Lower leg skin (tissue), 4 donors: Measurements from ENCODE around the gene FOXJ3. TPM values are rescaled to one million over a fixed set of nuclear protein-coding genes. Genes with fewer than 3 reads are reported as not detected.

ENCODE experiments used
- DNase-seq, 2 donors: peaks; one replicate each; pipeline ENCODE4 v3.0.0-alpha.2; 2019; ENCODE audit warnings: low spot score in 2 of 2
- H3K4me3 ChIP-seq: fragments of 200-600 bp; sonication (generic); 2 replicates; pipeline ENCODE4 v1.5.1; 2017; ENCODE audit warnings: mild to moderate bottlenecking, low read depth; ENCODE audit not compliant: poor library complexity, severe bottlenecking
- CTCF ChIP-seq, 3 donors: fragments of 450-650 bp; IDR thresholded peaks; one replicate each; pipeline ENCODE4 v1.5.1; 2016; ENCODE audit warnings: antibody characterized with exemption in 3 of 3, mild to moderate bottlenecking in 3 of 3, moderate library complexity in 2 of 3
- POLR2A ChIP-seq, 2 donors: fragments of 450-650 bp; IDR thresholded peaks; one replicate each; pipeline ENCODE4 v1.6.1; 2016 to 2017; ENCODE audit warnings: antibody characterized with exemption in 2 of 2, mild to moderate bottlenecking in 1 of 2, moderate library complexity in 1 of 2
- WGBS, 2 donors: methylation state at CpG; one replicate each; pipeline ENCODE4 v1.1.5; 2018; 5-methylcytosine and 5-hydroxymethylcytosine counted together
- intact Hi-C: fragments of 100-400 bp; cut with DNase I; formaldehyde crosslinking; loops from one replicate; pipeline ENCODE4 v1.15.0; 2023; ENCODE audit warnings: low total_unique reads
- total RNA-seq, 4 donors: library from RNA; depleted of rRNA; stranded (reverse); fragments of >200 nt; gene quantifications; one replicate each; pipeline ENCODE4 v1.1.0, GENCODE V29; 2016

Gene FOXJ3
- total RNA-seq, 4 donors from 2014 or later = 29.8 to 39.6 (median 35.9) TPM

- TF ChIP-seq POLR2A (IDR thresholded peaks at IDR 0.05) (no peak), CTCF (IDR thresholded peaks at IDR 0.05) (no peak)
- H3K4me3 ChIP-seq = no peak overlapping the region
- no peak for DNase-seq
- 52 to 53% methylated on average over 7 of the region's 7 CpGs for WGBS, 2 donors
- intact Hi-C loops = no loop called here
Observed at GRCh38 chr1:42312576-42313212, 22.3 kb downstream of the FOXJ3 start.

GRCh38 chr1:42311897-42312296 lies 23.1 kb downstream of the FOXJ3 start:
- DNase-seq = no peak
- intact Hi-C loops = no loop called here
- 91 to 94% methylated on average over 4 of the region's 4 CpGs for WGBS, 2 donors
- H3K4me3 ChIP-seq = no peak overlapping the region
- TF ChIP-seq CTCF (IDR thresholded peaks at IDR 0.05) (no peak), POLR2A (IDR thresholded peaks at IDR 0.05) (no peak)

- 0% methylated on average over 1 of the region's 1 CpG for WGBS, 2 donors
- no peak overlapping the region for H3K4me3 ChIP-seq
- DNase-seq = no peak
- intact Hi-C loops = no loop called here
- TF ChIP-seq CTCF (IDR thresholded peaks at IDR 0.05) (no peak), POLR2A (IDR thresholded peaks at IDR 0.05) (no peak)
Observed at GRCh38 chr1:42311138-42311537, 23.9 kb downstream of the FOXJ3 start.

GRCh38 chr1:42306977-42307376 lies 28.1 kb downstream of the FOXJ3 start:
- 93 to 100% methylated on average over 1 of the region's 1 CpG for WGBS, 2 donors
- intact Hi-C loops = no loop called here
- TF ChIP-seq CTCF (IDR thresholded peaks at IDR 0.05) = no peak
- no peak for TF ChIP-seq POLR2A (IDR thresholded peaks at IDR 0.05)
- no peak overlapping the region for H3K4me3 ChIP-seq
- no peak for DNase-seq

GRCh38 chr1:42305639-42306038 lies 29.4 kb downstream of the FOXJ3 start:
- intact Hi-C loops = no loop called here
- DNase-seq = no peak
- 95 to 99% methylated on average over 5 of the region's 5 CpGs for WGBS, 2 donors
- TF ChIP-seq POLR2A (IDR thresholded peaks at IDR 0.05) = no peak
- no peak for TF ChIP-seq CTCF (IDR thresholded peaks at IDR 0.05)
- H3K4me3 ChIP-seq = no peak overlapping the region

- no peak overlapping the region for H3K4me3 ChIP-seq
- intact Hi-C loops = no loop called here
- no peak for DNase-seq
- WGBS, 2 donors = 100% methylated on average over 1 of the region's 1 CpG
- TF ChIP-seq CTCF (IDR thresholded peaks at IDR 0.05) (no peak), POLR2A (IDR thresholded peaks at IDR 0.05) (no peak)
Observed at GRCh38 chr1:42302034-42302433, 33.0 kb downstream of the FOXJ3 start.
